Keratinocyte (primary cell): Measurements from ENCODE around the gene ZNF503. TPM values are rescaled to one million over a fixed set of nuclear protein-coding genes. Genes with fewer than 3 reads are reported as not detected.
A peak's percentile ranks its signal among the peaks of the same experiment; 100 is the strongest.

Experiments used
- DNase-seq: peaks from one replicate; pipeline ENCODE4 v3.0.0-alpha.2; 2011; ENCODE audit warnings: low read depth, missing footprints, low spot score
- FAIRE-seq: peaks from 2 replicates; lab custom pipeline; 2011; peaks lifted over from hg19 to GRCh38; lab: Jason Lieb, UNC
- H2AFZ ChIP-seq: 2 replicates; pipeline ENCODE4 v1.6.0; 2012; ENCODE audit warnings: low read length, control low read depth, inconsistent platforms; ENCODE audit not compliant: control insufficient read depth
- H3K27ac ChIP-seq: 2 replicates; pipeline ENCODE4 v1.5.1; 2011; ENCODE audit warnings: low read length; ENCODE audit not compliant: control insufficient read depth, insufficient read depth
- H3K27me3 ChIP-seq: 3 replicates; pipeline ENCODE4 v1.6.0; 2011; ENCODE audit warnings: low read length; ENCODE audit not compliant: control insufficient read depth, insufficient read depth; ENCODE audit errors: extremely low read depth
- H3K36me3 ChIP-seq, 2 experiments: 2 replicates in 1 of 2; 3 replicates in 1 of 2; pipeline ENCODE4 v1.5.1; 2011; ENCODE audit warnings: low read length in 2 of 2, mild to moderate bottlenecking in 1 of 2; ENCODE audit not compliant: control insufficient read depth in 2 of 2, insufficient read depth in 2 of 2; ENCODE audit errors: extremely low read depth in 1 of 2
- H3K4me1 ChIP-seq: 3 replicates; pipeline ENCODE4 v1.5.1; 2011; ENCODE audit warnings: low read length; ENCODE audit not compliant: control insufficient read depth, insufficient read depth; ENCODE audit errors: extremely low read depth
- H3K4me2 ChIP-seq: 3 replicates; pipeline ENCODE4 v1.6.0; 2011; ENCODE audit warnings: low read depth, low read length; ENCODE audit not compliant: control insufficient read depth, insufficient read depth; ENCODE audit errors: extremely low read depth
- H3K4me3 ChIP-seq, 3 experiments: fragments of 200-600 bp in 1 of 3; sonication (generic) in 1 of 3; 2 replicates in 2 of 3; 3 replicates in 1 of 3; pipeline ENCODE4 v1.5.1; 2011 to 2016; ENCODE audit warnings: low read length in 3 of 3, mild to moderate bottlenecking in 3 of 3, control low read depth in 2 of 3, inconsistent platforms in 1 of 3, low read depth in 1 of 3, mixed read lengths in 1 of 3, mixed run types in 1 of 3, moderate library complexity in 1 of 3; ENCODE audit not compliant: control insufficient read depth in 2 of 3, insufficient read depth in 2 of 3; ENCODE audit errors: extremely low read depth in 1 of 3
- H3K79me2 ChIP-seq: 2 replicates; pipeline ENCODE4 v1.6.0; 2012; ENCODE audit warnings: low read length; ENCODE audit not compliant: control insufficient read depth, insufficient read depth
- H3K9ac ChIP-seq: 3 replicates; pipeline ENCODE4 v1.6.0; 2011; ENCODE audit warnings: low read length; ENCODE audit not compliant: control insufficient read depth, insufficient read depth; ENCODE audit errors: extremely low read depth
- H3K9me1 ChIP-seq: 3 replicates; pipeline ENCODE4 v1.6.0; 2011; ENCODE audit warnings: low read length; ENCODE audit not compliant: control insufficient read depth, insufficient read depth; ENCODE audit errors: extremely low read depth
- H3K9me3 ChIP-seq: 2 replicates; pipeline ENCODE4 v1.5.1; 2012; ENCODE audit warnings: low read depth, low read length; ENCODE audit not compliant: control insufficient read depth
- H4K20me1 ChIP-seq: 3 replicates; pipeline ENCODE4 v1.6.0; 2011; ENCODE audit warnings: low read length; ENCODE audit not compliant: control insufficient read depth, insufficient read depth; ENCODE audit errors: extremely low read depth
- EZH2 ChIP-seq: IDR thresholded peaks from one replicate; pipeline ENCODE4 v1.6.1; 2012; ENCODE audit warnings: inconsistent platforms, mild to moderate bottlenecking, low read length, moderate library complexity
- dilution Hi-C: fragments of 300-500 bp; cut with MboI; formaldehyde crosslinking; loops from one replicate; pipeline ENCODE4 v1.7.0; 2020; ENCODE audit warnings: low sequenced_read_pairs; ENCODE audit not compliant: extremely low pct_ligation_motif_present
- polyA plus RNA-seq, 5 experiments: library from polyadenylated mRNA; depleted of rRNA in 3 of 5; stranded (reverse) in 3 of 5; stranded (forward) in 1 of 5; unstranded in 1 of 5; fragments of >200 nt; gene quantifications; 1 replicate in 1 of 5; 2 replicates in 3 of 5; 3 replicates in 1 of 5; pipeline versions ENCODE4 v1.2.1 to v1.2.3, GENCODE V29; 2011 to 2012; ENCODE audit warnings: missing spikeins in 2 of 5, low read depth in 1 of 5, low replicate concordance in 1 of 5
- TF ChIP-seq, protein P1 (sequence below), 3 experiments: IDR thresholded peaks in 1 of 3; conservative IDR thresholded peaks in 1 of 3; optimal IDR thresholded peaks in 1 of 3; 2 replicates in 2 of 3; 3 replicates in 1 of 3; pipeline versions ENCODE3 to v1.5.1; 2011; ENCODE audit warnings: low read length in 3 of 3, mild to moderate bottlenecking in 3 of 3, moderate library complexity in 2 of 3, control low read depth in 1 of 3, inconsistent platforms in 1 of 3; ENCODE audit not compliant: insufficient read depth in 2 of 3; ENCODE audit errors: extremely low read depth in 1 of 3

The ZNF503 gene
- polyA plus RNA-seq, 1 donor (not counting 4 experiments of a cell fraction or from before 2014, with no cell fraction given): 1.5 TPM

DNA sequence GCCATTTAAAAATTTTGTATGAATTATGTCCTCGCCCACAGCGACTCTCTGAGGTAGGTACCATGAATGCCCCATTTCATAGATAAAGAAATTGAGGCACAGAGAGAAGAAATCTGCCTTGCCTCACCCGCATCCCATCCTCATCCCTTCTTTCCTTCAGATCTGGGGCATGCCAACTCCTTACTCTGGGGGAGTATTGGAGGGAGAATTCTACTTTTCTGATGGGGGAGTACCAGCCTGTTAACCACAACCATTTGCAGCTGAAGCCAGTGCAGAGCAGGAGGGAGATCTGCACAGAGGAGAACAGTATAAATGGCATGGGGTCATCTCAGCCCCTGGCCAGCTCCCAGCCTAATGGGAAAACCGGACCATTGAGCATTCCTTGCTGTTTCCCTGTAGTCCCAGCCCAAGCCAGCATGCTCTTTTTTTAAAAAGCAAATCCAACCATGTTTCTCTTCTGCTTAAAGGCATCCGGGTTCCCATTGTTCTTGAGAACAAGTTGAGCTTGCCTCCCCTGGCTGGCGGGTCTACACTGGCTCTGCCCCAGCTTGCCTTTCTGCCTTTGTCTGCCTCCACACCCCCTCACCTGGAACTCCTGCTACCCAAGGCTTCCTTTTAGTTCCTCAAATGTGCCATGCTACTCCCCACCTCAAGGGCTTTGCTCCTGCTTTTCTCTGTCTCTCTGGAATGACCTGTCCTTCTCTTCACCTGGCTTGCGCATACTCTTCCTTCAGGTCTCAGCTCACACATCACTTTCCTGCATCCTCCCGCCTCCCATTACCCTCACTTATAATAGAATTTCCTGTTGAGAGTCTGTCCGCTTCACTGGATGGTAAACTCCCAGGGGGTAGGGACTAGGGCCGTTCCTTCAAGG lies 8.8 kb upstream of the ZNF503 start:
- no peak overlapping the region for H3K9ac ChIP-seq
- H3K9me1 ChIP-seq: no peaks in the 10 kb centered on the region
- H3K36me3 ChIP-seq: peaks cover 0 to 2% of the 10 kb centered on the region in 2 experiments
- peak overlapping the region; percentile 85 for H3K4me2 ChIP-seq
- FAIRE-seq (peak; percentile 70), DNase-seq (no peak)
- no peak overlapping the region for H3K27ac ChIP-seq
- no peaks in the 10 kb centered on the region for H3K27me3 ChIP-seq
- no peaks in the 10 kb centered on the region for H3K79me2 ChIP-seq
- peak overlapping the region; percentile 62 for H2AFZ ChIP-seq
- dilution Hi-C loops: no loop called here
- peak overlapping the region in 2 of 3 experiments; percentile 27 to 87 for H3K4me3 ChIP-seq
- H3K4me1 ChIP-seq: peaks cover 16% of the 10 kb centered on the region
- H3K9me3 ChIP-seq: no peaks in the 10 kb centered on the region
- no peak for TF ChIP-seq EZH2
- TF ChIP-seq, protein P1, sequence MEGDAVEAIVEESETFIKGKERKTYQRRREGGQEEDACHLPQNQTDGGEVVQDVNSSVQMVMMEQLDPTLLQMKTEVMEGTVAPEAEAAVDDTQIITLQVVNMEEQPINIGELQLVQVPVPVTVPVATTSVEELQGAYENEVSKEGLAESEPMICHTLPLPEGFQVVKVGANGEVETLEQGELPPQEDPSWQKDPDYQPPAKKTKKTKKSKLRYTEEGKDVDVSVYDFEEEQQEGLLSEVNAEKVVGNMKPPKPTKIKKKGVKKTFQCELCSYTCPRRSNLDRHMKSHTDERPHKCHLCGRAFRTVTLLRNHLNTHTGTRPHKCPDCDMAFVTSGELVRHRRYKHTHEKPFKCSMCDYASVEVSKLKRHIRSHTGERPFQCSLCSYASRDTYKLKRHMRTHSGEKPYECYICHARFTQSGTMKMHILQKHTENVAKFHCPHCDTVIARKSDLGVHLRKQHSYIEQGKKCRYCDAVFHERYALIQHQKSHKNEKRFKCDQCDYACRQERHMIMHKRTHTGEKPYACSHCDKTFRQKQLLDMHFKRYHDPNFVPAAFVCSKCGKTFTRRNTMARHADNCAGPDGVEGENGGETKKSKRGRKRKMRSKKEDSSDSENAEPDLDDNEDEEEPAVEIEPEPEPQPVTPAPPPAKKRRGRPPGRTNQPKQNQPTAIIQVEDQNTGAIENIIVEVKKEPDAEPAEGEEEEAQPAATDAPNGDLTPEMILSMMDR (optimal IDR thresholded peaks at IDR 0.05 in 1 of 3, IDR thresholded peaks at IDR 0.05 in 1 of 3, conservative IDR thresholded peaks at IDR 0.05 in 1 of 3; ENCODE audit: extremely low read depth in 1 of 3, insufficient read depth in 2 of 3, low read length in 3 of 3): peak in 1 of 3 experiments; percentile 21
- no peaks in the 10 kb centered on the region for H4K20me1 ChIP-seq

DNA sequence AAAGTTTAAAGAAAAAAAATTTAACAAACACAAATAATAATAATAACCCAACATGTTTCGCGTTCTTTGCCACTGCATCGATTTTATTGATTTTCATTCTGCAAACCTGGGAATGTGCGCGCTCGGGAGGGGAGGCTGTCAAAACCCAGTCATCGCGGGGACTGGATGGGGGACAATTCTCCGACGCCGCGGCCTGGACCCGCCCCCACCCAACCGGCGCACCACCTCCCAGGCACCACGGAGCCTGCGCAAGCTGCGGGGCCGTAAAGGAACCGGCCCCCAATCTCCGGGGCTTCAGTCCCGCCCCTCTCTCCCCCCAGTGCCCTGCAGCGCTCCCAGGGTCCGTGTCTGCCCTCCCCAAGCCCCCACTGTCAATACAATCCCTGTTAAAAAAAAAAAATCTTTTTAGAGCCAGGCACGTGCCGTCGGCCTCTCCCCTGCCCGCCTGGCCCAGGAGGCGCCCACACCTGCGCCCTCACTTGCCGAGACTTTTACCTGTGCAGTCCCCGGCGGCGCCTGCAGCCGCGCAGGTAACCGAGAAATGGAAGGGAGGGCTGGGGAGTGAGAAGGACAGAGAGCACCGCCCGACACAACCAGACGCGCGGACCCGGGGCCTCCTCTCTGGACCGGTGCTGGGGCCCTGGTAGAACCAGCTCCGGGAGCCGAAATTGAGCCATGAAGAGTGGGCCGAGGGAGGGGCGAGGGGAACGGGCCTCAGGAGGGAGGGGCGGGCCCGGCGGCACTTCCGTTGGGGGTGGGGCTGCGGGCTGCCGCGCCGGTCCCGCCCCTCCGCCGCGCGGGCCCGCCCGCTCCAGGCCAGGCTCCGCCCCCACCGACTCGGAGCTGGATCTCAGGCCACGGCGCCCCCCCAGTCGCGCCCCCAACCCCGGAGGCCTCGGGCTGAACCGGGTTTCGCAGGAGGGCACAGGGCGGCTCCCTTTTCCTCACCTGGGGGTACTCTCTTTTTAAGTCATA lies 7.6 kb upstream of the ZNF503 start:
- H3K79me2 ChIP-seq: no peaks in the 10 kb centered on the region
- H4K20me1 ChIP-seq: no peaks in the 10 kb centered on the region
- peak overlapping the region; percentile 64 to 87 (median 74) for H3K4me3 ChIP-seq
- H3K9me1 ChIP-seq: no peaks in the 10 kb centered on the region
- peak overlapping the region; percentile 70 for H2AFZ ChIP-seq
- H3K27ac ChIP-seq: peak overlapping the region; percentile 61
- dilution Hi-C loops: no loop called here
- peak overlapping the region; percentile 85 for H3K4me2 ChIP-seq
- H3K9ac ChIP-seq: peak overlapping the region; percentile 78
- peaks cover 0 to 2% of the 10 kb centered on the region in 2 experiments for H3K36me3 ChIP-seq
- TF ChIP-seq EZH2: no peak
- TF ChIP-seq, protein P1 (optimal IDR thresholded peaks at IDR 0.05 in 1 of 3, IDR thresholded peaks at IDR 0.05 in 1 of 3, conservative IDR thresholded peaks at IDR 0.05 in 1 of 3; ENCODE audit: extremely low read depth in 1 of 3, insufficient read depth in 2 of 3, low read length in 3 of 3): peak in 2 of 3 experiments; percentile 3 to 38
- no peaks in the 10 kb centered on the region for H3K27me3 ChIP-seq
- peaks cover 26% of the 10 kb centered on the region for H3K4me1 ChIP-seq
- FAIRE-seq: no peak
- no peak for DNase-seq
- no peaks in the 10 kb centered on the region for H3K9me3 ChIP-seq
